NCI-H2196 treated with DMSO at 0.1 percent for 48 hours (cell line): ENCODE measurements around the gene ARAP3.
A peak's percentile ranks its signal among the peaks of the same experiment; 100 is the strongest.

ENCODE experiments used
- DNase-seq: peaks from one replicate; lab custom pipeline; 2025; ENCODE audit not compliant: unreplicated experiment; lab: John Stamatoyannopoulos, UW

ARAP3 gene

GRCh38 chr5:141672841-141673813 lies 8.9 kb downstream of the ARAP3 start:
- DNase-seq = no peak

- no peak for DNase-seq
These were observed 9.8 kb downstream of the ARAP3 start for GRCh38 chr5:141672071-141672840.

- DNase-seq = no peak
These were observed 12.5 kb downstream of the ARAP3 start for GRCh38 chr5:141669520-141669919.

GRCh38 chr5:141668601-141669265 lies 13.3 kb downstream of the ARAP3 start:
- no peak for DNase-seq

- no peak for DNase-seq
These were observed 15.8 kb downstream of the ARAP3 start for GRCh38 chr5:141665995-141666940.

GRCh38 chr5:141664733-141665461 lies 17.1 kb downstream of the ARAP3 start:
- peak; percentile 29 for DNase-seq

- DNase-seq = no peak
These were observed 18.5 kb downstream of the ARAP3 start for GRCh38 chr5:141663506-141663905.

GRCh38 chr5:141662028-141662427 lies 20.0 kb downstream of the ARAP3 start:
- no peak for DNase-seq

- no peak for DNase-seq
These were observed 24.0 kb downstream of the ARAP3 start for GRCh38 chr5:141657937-141658545.

GRCh38 chr5:141657404-141657803 lies 24.6 kb downstream of the ARAP3 start:
- DNase-seq = no peak

- DNase-seq = no peak
These were observed 25.6 kb downstream of the ARAP3 start for GRCh38 chr5:141656396-141656795.

GRCh38 chr5:141655020-141655419 lies 27.0 kb downstream of the ARAP3 start:
- DNase-seq = no peak

GRCh38 chr5:141654298-141654697 lies 27.7 kb downstream of the ARAP3 start:
- DNase-seq = no peak

GRCh38 chr5:141651728-141652105 lies 30.3 kb downstream of the ARAP3 start:
- no peak for DNase-seq

GRCh38 chr5:141650851-141651727 lies 30.9 kb downstream of the ARAP3 start, which contains the start of gene FCHSD1:
TSS of gene FCHSD1 (minus strand) at chr5:141651418. CDS start at chr5:141651368, 50 bp downstream.
- DNase-seq = peak; percentile 73

- no peak for DNase-seq
These were observed 32.1 kb downstream of the ARAP3 start for GRCh38 chr5:141649972-141650371.

- no peak for DNase-seq
These were observed 32.9 kb downstream of the ARAP3 start for GRCh38 chr5:141649056-141649688.

GRCh38 chr5:141647851-141648250 lies 34.2 kb downstream of the ARAP3 start:
- DNase-seq = no peak
